ENCODE measurements around the gene ALDH16A1. TPM values are rescaled to one million over a fixed set of nuclear protein-coding genes. Genes with fewer than 3 reads are reported as not detected.

Gene ALDH16A1
- total RNA-seq, 2 donors from 2014 or later, result 22.6 to 57.9 TPM

DNA sequence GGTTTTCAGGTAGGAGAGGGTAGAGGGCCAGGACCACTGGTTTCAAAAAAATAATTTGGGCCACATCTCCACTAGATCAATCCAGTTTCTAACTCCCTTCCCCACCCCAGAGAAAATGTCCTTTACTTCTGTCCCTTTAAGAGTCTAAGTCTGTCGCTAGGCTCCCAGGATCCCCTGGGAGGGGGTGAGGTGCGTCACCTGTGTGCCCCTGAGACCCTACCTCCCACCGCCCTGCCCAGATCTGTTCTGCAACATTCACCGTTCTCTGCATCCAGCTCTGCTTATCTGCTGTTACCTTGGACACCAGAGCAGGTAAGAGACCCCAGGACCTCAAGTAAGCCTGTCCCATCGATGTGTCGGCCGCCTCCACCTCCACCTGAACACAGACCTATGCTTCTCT lies 27.8 kb upstream of the ALDH16A1 start, which contains the start of gene GFY:
Gene GFY (plus strand): TSS at position 211 of the 400 bp plus-strand sequence. CDS start 1,043 bp downstream, outside the sequence.
- no peaks in the 10 kb centered on the region for H3K9me3 ChIP-seq
- no peaks in the 10 kb centered on the region for H3K36me3 ChIP-seq
- H3K27me3 ChIP-seq, result peaks cover 81% of the 10 kb centered on the region
- no peak for DNase-seq
- TF ChIP-seq CTCF (IDR thresholded peaks at IDR 0.05), result no peak
- H3K4me1 ChIP-seq, result peaks cover 8% of the 10 kb centered on the region
- no peak within 1 kb of the TSS for H3K4me3 ChIP-seq
- no peak within 1 kb of the TSS for H3K27ac ChIP-seq
- intact Hi-C loops (cut with DNase I), result no loop called here
- no peak within 1 kb of the TSS for H3K9ac ChIP-seq (ENCODE audit: low read depth in 2 of 2, low read length in 2 of 2)

DNA sequence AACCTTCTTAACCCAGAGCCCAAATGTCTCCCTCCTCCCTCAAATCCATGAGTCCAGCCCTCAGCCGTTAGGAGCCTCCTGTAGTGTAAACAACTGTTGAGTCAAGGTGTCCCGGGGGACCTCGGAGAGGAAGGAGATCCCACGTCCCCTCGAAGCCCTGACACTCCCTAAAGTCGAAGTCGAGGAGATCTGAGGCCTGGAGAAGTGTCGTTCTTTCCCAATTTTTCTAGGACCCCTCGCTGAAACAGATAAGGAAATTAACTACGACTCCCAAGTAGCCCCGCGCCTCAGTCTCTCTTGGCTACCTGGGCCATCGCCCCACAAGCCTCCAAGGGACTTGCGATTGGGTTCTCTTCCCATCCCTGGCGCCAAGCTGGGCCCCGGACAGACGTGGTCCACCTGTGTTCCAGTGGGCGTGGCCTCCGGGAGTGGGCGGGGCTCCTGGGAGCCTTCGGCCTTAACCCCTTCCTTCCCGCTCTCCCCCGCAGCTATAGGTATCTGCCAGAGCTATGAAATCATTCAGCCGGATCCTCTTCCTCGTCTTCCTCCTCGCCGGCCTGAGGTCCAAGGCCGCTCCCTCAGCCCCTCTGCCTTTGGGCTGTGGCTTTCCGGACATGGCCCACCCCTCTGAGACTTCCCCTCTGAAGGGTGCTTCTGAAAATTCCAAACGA lies 27.0 kb upstream of the ALDH16A1 start:
- Histone ChIP-seq H3K27ac (no peak overlapping the region), H3K4me3 (no peak overlapping the region), H3K27me3 (peaks cover 77% of the 10 kb centered on the region), H3K9ac (ENCODE audit: low read depth in 2 of 2, low read length in 2 of 2) (no peak overlapping the region), H3K36me3 (no peaks in the 10 kb centered on the region), H3K9me3 (no peaks in the 10 kb centered on the region), H3K4me1 (peaks cover 8% of the 10 kb centered on the region)
- no peak for TF ChIP-seq CTCF (IDR thresholded peaks at IDR 0.05)
- intact Hi-C loops (cut with DNase I), result no loop called here
- DNase-seq, result no peak

- Histone ChIP-seq H3K36me3 (no peaks in the 10 kb centered on the region), H3K4me1 (peaks cover 8% of the 10 kb centered on the region), H3K27ac (no peak overlapping the region), H3K27me3 (peaks cover 72% of the 10 kb centered on the region), H3K9me3 (no peaks in the 10 kb centered on the region), H3K4me3 (no peak overlapping the region), H3K9ac (ENCODE audit: low read depth in 2 of 2, low read length in 2 of 2) (no peak overlapping the region)
- TF ChIP-seq CTCF (IDR thresholded peaks at IDR 0.05), result no peak
- intact Hi-C loops (cut with DNase I), result no loop called here
- DNase-seq, result no peak
Measured at GRCh38 chr19:49427339-49427738, 25.7 kb upstream of the ALDH16A1 start.

DNA sequence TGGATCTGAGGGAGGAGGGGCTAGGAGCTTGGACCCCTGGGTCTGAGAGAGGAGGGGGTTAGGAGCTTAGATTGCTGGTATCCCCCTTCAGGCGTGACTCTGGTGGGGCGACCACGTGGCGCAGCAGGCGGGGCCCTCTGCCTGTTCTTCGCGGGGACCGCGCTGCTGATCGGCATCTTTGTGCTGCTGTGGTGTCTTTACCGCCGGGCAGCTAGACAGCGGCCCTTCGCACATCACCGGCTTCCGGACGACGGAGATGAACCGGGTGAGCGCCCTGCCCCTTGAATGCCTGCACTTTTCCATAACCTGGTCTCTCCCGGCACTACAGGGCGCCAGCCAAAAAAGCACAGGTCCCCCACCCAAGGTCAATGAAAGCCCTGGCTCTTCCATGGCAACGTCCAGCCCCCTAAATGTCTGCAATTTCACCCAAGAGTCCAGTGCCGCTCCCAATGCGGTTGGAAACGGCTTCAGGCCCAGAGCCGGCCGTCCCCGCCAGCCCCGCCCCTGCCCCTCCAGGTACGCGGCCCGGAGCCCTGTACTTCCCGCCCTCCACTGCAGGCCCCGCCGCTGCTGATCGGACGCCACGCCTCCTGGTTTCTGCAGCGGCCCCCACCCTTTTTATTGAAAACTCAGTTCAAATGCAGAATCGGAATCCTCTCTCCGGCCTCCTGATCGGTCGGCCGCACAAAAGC lies 25.0 kb upstream of the ALDH16A1 start:
- Histone ChIP-seq H3K36me3 (no peaks in the 10 kb centered on the region), H3K9ac (ENCODE audit: low read depth in 2 of 2, low read length in 2 of 2) (no peak overlapping the region), H3K9me3 (no peaks in the 10 kb centered on the region), H3K4me1 (peaks cover 4% of the 10 kb centered on the region), H3K27ac (no peak overlapping the region), H3K27me3 (peaks cover 72% of the 10 kb centered on the region), H3K4me3 (no peak overlapping the region)
- DNase-seq, result no peak
- intact Hi-C loops (cut with DNase I), result no loop called here
- TF ChIP-seq CTCF (IDR thresholded peaks at IDR 0.05), result no peak

DNA sequence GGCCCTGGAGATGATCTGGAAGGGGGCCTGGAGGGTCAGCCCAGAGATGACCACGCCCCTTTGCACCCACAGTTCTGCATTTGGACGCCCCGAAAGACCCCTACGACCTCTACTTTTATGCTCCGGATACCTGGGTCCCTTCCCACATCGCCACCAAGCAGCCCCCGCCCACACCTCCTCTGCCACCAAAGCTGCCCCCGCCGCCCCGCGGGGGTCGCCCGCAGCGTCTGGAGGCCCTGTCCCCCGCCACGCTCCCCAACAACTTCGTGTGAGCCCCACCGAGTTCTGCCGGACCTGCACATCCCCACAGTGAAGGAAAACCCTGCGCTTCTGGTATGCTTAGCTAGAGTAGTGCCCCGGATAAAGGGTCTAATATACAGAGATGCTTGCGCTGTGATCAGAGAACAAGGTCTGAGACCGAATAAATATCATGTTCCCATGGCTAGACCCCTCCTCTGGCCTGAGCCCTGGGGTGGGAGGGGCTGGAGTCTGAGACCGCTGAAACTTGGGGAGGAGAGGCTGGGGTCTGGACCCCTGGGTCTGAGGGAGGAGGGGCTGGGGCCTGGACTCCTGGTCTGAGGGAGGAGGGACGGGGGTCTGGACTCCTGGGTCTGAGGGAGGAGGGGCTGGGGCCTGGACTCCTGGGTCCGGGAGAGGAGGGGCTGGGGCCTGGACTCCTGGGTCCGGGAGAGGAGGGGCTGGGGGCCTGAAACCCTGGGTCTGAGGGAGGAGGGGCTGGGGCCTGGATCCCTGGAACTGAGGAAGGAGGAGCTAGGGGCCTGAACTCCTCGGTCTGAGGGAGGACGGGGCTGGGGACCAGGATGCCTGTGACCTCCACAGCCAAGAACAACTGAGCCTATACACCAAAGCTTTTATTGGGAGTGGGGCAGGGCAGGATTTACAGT lies 24.2 kb upstream of the ALDH16A1 start:
- no peak for DNase-seq
- peaks cover 72% of the 10 kb centered on the region for H3K27me3 ChIP-seq
- H3K9me3 ChIP-seq, result no peaks in the 10 kb centered on the region
- H3K36me3 ChIP-seq, result no peaks in the 10 kb centered on the region
- peaks cover 4% of the 10 kb centered on the region for H3K4me1 ChIP-seq
- no peak for TF ChIP-seq CTCF (IDR thresholded peaks at IDR 0.05)
- no peak overlapping the region for H3K9ac ChIP-seq (ENCODE audit: low read depth in 2 of 2, low read length in 2 of 2)
- intact Hi-C loops (cut with DNase I), result no loop called here
- H3K4me3 ChIP-seq, result no peak overlapping the region
- H3K27ac ChIP-seq, result no peak overlapping the region

Data from colonic mucosa (tissue), 4 donors.